ENCODE data around the gene GAA. TPM values are rescaled to one million over a fixed set of nuclear protein-coding genes. Genes with fewer than 3 reads are reported as not detected.
A peak's percentile ranks its signal among the peaks of the same experiment; 100 is the strongest.

Gene GAA
- total RNA-seq, 1 donor from 2014 or later, result 47.7 TPM

- Mint-ChIP-seq H3K27ac (ENCODE audit: unreplicated experiment) (no peak overlapping the region), H3K4me1 (ENCODE audit: low read depth, unreplicated experiment) (peaks cover 5% of the 10 kb centered on the region), H3K4me3 (ENCODE audit: unreplicated experiment) (no peak overlapping the region), H3K36me3 (ENCODE audit: low read depth, unreplicated experiment) (peaks cover 2% of the 10 kb centered on the region), H3K27me3 (ENCODE audit: low read depth, unreplicated experiment) (peaks cover 14% of the 10 kb centered on the region), H3K9me3 (ENCODE audit: unreplicated experiment) (no peaks in the 10 kb centered on the region)
- Histone ChIP-seq H3K79me2 (ENCODE audit: insufficient read depth, low read length) (no peaks in the 10 kb centered on the region), H2AFZ (ENCODE audit: low read depth, low read length) (no peak overlapping the region), H3K4me1 (ENCODE audit: insufficient read depth, low read length) (no peaks in the 10 kb centered on the region), H3K9me3 (ENCODE audit: insufficient read depth, low read depth, low read length) (no peaks in the 10 kb centered on the region), H3K4me2 (ENCODE audit: low read length) (no peak overlapping the region), H3K9ac (ENCODE audit: low read length) (no peak overlapping the region), H3K4me3 (ENCODE audit: insufficient read depth, low read depth, low read length) (no peak overlapping the region), H4K20me1 (ENCODE audit: insufficient read depth, low read length) (no peaks in the 10 kb centered on the region), H3K27me3 (ENCODE audit: insufficient read depth, low read length) (peaks cover 3% of the 10 kb centered on the region), H3K36me3 (ENCODE audit: insufficient read depth, low read length) (no peaks in the 10 kb centered on the region), H3K27ac (ENCODE audit: low read depth, low read length) (no peak overlapping the region)
- FAIRE-seq (no peak), DNase-seq (ENCODE audit: low read depth) (no peak)
- no peak for TF ChIP-seq CTCF (IDR thresholded peaks at IDR 0.05; ENCODE audit: insufficient read depth, low read depth, low read length)
- no peak for TF ChIP-seq EZH2 (IDR thresholded peaks at IDR 0.05; ENCODE audit: insufficient read depth, low read length)
These were observed 19.8 kb upstream of the GAA start for GRCh38 chr17:80081596-80081995.

DNA sequence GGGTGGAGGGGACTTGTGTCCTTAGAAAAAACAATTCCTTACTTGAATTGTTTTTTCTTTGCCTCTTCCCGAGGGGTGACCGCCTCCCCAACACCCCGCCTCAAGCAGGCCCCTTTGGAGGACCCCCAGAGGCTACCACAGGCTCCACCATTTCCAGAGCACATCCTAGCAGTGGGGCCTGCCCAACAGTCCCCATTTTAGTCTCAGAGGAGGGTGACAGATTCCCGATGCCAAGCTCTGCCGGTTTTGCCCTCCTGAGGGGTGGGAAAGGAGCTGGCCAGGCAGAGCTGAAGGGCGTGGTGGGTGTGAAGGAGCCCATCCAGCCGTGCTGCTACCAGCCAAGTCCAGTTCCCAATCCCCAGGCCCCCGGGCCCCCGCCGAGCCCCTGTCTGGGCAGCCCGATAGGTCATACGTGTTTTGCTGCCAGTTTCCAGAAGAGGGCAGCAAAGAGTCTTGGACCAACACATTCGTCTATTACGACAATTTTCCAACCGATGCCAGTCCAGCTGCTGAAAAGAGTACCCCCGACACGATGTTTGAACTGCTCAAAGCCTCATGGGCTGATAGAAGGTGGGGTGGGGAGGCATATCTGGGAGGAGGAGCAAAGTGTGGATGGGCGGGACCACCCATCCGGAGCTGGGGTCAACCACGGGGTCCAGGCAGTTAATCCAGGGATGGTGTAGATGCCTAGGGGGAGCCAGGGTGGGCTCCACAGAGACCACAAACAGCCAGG lies 18.8 kb upstream of the GAA start:
- no peaks in the 10 kb centered on the region for H3K4me1 ChIP-seq (ENCODE audit: insufficient read depth, low read length)
- H3K4me3 Mint-ChIP-seq (ENCODE audit: unreplicated experiment), result no peak overlapping the region
- no peaks in the 10 kb centered on the region for H3K36me3 ChIP-seq (ENCODE audit: insufficient read depth, low read length)
- H3K4me3 ChIP-seq (ENCODE audit: insufficient read depth, low read depth, low read length), result no peak overlapping the region
- H3K9ac ChIP-seq (ENCODE audit: low read length), result no peak overlapping the region
- H3K36me3 Mint-ChIP-seq (ENCODE audit: low read depth, unreplicated experiment), result peaks cover 2% of the 10 kb centered on the region
- TF ChIP-seq CTCF (IDR thresholded peaks at IDR 0.05; ENCODE audit: insufficient read depth, low read depth, low read length) (peak; percentile 58), EZH2 (IDR thresholded peaks at IDR 0.05; ENCODE audit: insufficient read depth, low read length) (no peak)
- no peak overlapping the region for H3K27ac ChIP-seq (ENCODE audit: low read depth, low read length)
- H4K20me1 ChIP-seq (ENCODE audit: insufficient read depth, low read length), result no peaks in the 10 kb centered on the region
- no peaks in the 10 kb centered on the region for H3K9me3 Mint-ChIP-seq (ENCODE audit: unreplicated experiment)
- peak overlapping the region; percentile 75 for H2AFZ ChIP-seq (ENCODE audit: low read depth, low read length)
- FAIRE-seq (no peak), DNase-seq (ENCODE audit: low read depth) (peak; percentile 45)
- H3K9me3 ChIP-seq (ENCODE audit: insufficient read depth, low read depth, low read length), result no peaks in the 10 kb centered on the region
- no peaks in the 10 kb centered on the region for H3K79me2 ChIP-seq (ENCODE audit: insufficient read depth, low read length)
- H3K4me1 Mint-ChIP-seq (ENCODE audit: low read depth, unreplicated experiment), result peaks cover 5% of the 10 kb centered on the region
- peaks cover 21% of the 10 kb centered on the region for H3K27me3 Mint-ChIP-seq (ENCODE audit: low read depth, unreplicated experiment)
- H3K27ac Mint-ChIP-seq (ENCODE audit: unreplicated experiment), result no peak overlapping the region
- peaks cover 8% of the 10 kb centered on the region for H3K27me3 ChIP-seq (ENCODE audit: insufficient read depth, low read length)
- H3K4me2 ChIP-seq (ENCODE audit: low read length), result peak overlapping the region; percentile 66

GRCh38 chr17:80083136-80083661 lies 18.2 kb upstream of the GAA start:
- Histone ChIP-seq H4K20me1 (ENCODE audit: insufficient read depth, low read length) (no peaks in the 10 kb centered on the region), H3K79me2 (ENCODE audit: insufficient read depth, low read length) (no peaks in the 10 kb centered on the region), H3K9me3 (ENCODE audit: insufficient read depth, low read depth, low read length) (no peaks in the 10 kb centered on the region), H3K36me3 (ENCODE audit: insufficient read depth, low read length) (no peaks in the 10 kb centered on the region), H3K4me2 (ENCODE audit: low read length) (peak overlapping the region; percentile 66), H3K27ac (ENCODE audit: low read depth, low read length) (no peak overlapping the region), H3K9ac (ENCODE audit: low read length) (no peak overlapping the region), H2AFZ (ENCODE audit: low read depth, low read length) (peak overlapping the region; percentile 75), H3K4me3 (ENCODE audit: insufficient read depth, low read depth, low read length) (no peak overlapping the region), H3K27me3 (ENCODE audit: insufficient read depth, low read length) (peaks cover 8% of the 10 kb centered on the region), H3K4me1 (ENCODE audit: insufficient read depth, low read length) (no peaks in the 10 kb centered on the region)
- FAIRE-seq (no peak), DNase-seq (ENCODE audit: low read depth) (no peak)
- Mint-ChIP-seq H3K4me1 (ENCODE audit: low read depth, unreplicated experiment) (peaks cover 5% of the 10 kb centered on the region), H3K36me3 (ENCODE audit: low read depth, unreplicated experiment) (peaks cover 2% of the 10 kb centered on the region), H3K9me3 (ENCODE audit: unreplicated experiment) (no peaks in the 10 kb centered on the region), H3K27ac (ENCODE audit: unreplicated experiment) (no peak overlapping the region), H3K4me3 (ENCODE audit: unreplicated experiment) (no peak overlapping the region), H3K27me3 (ENCODE audit: low read depth, unreplicated experiment) (peaks cover 20% of the 10 kb centered on the region)
- no peak for TF ChIP-seq CTCF (IDR thresholded peaks at IDR 0.05; ENCODE audit: insufficient read depth, low read depth, low read length)
